Activated CD4-positive, alpha-beta T cell treated with anti-CD3 and anti-CD28 coated beads, Interleukin-2, amount 10 ng/mL, durations not matched to agents 24 days and 14 days (primary cell): ENCODE measurements around the gene TFF1. TPM values are rescaled to one million over a fixed set of nuclear protein-coding genes. Genes with fewer than 3 reads are reported as not detected.

ENCODE experiments used
- DNase-seq: peaks from one replicate; pipeline ENCODE4 v3.0.0; 2022
- H3K27ac Mint-ChIP-seq: one replicate; pipeline ENCODE4 v1.8.0; 2022; ENCODE audit warnings: mild to moderate bottlenecking, mixed read lengths
- H3K27me3 Mint-ChIP-seq: one replicate; pipeline ENCODE4 v1.8.0; 2022; ENCODE audit warnings: mixed read lengths
- H3K36me3 Mint-ChIP-seq: one replicate; pipeline ENCODE4 v1.8.0; 2022; ENCODE audit warnings: low read depth, mild to moderate bottlenecking, mixed read lengths
- H3K4me1 Mint-ChIP-seq: one replicate; pipeline ENCODE4 v1.8.0; 2021; ENCODE audit warnings: mixed read lengths
- H3K4me3 Mint-ChIP-seq: one replicate; pipeline ENCODE4 v1.8.0; 2022; ENCODE audit warnings: mild to moderate bottlenecking, moderate library complexity, mixed read lengths
- H3K9me3 Mint-ChIP-seq: one replicate; pipeline ENCODE4 v1.8.0; 2021; ENCODE audit warnings: mixed read lengths
- intact Hi-C: fragments of 100-400 bp; cut with micrococcal nuclease; formaldehyde crosslinking; loops from one replicate; pipeline ENCODE4 v1.15.1; 2023
- total RNA-seq: library from RNA; stranded (reverse); gene quantifications from 2 replicates; pipeline ENCODE4 v1.2.3, GENCODE V29; 2022

Gene TFF1
- total RNA-seq, 1 donor from 2014 or later, result not detected

DNA sequence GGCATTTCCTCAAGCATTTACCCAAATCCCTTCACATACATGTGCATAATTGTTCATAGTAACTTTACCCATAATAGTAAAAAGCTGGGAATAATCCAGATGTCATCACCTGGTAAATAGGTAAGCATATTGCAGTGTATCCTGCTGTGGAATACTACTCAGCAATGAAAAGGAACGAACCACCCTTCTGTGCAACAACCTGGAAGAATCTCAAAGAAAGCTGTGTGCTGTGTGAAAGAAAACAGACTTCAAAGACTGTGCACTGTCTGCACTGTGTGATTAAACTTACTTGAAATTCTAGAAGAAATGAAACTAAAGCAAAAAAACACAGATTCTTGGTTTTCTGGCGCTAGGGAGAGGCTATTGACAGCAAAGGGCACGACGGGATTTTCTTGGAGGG, 29.1 kb downstream of the TFF1 start:
- H3K36me3 Mint-ChIP-seq, result no peaks in the 10 kb centered on the region
- no peak overlapping the region for H3K27ac Mint-ChIP-seq
- no peak overlapping the region for H3K4me3 Mint-ChIP-seq

GRCh38 chr21:42336054-42336453, 30.3 kb downstream of the TFF1 start:
- no peak for DNase-seq
- H3K27me3 Mint-ChIP-seq, result peaks cover 31% of the 10 kb centered on the region
- H3K4me1 Mint-ChIP-seq, result peaks cover 8% of the 10 kb centered on the region
- H3K9me3 Mint-ChIP-seq, result peaks cover 17% of the 10 kb centered on the region
- intact Hi-C loops, result no loop called here
- H3K36me3 Mint-ChIP-seq, result peaks cover 2% of the 10 kb centered on the region
- no peak overlapping the region for H3K27ac Mint-ChIP-seq
- no peak overlapping the region for H3K4me3 Mint-ChIP-seq

More for the DNA sequence above, 29.1 kb downstream of the TFF1 start:
- Mint-ChIP-seq H3K27me3 (peaks cover 21% of the 10 kb centered on the region), H3K9me3 (peaks cover 5% of the 10 kb centered on the region), H3K4me1 (peaks cover 8% of the 10 kb centered on the region)
- intact Hi-C loops, result no loop called here
- DNase-seq, result no peak

GRCh38 chr21:42332557-42333317, 33.6 kb downstream of the TFF1 start:
- DNase-seq, result no peak
- no peak overlapping the region for H3K27ac Mint-ChIP-seq
- peaks cover 3% of the 10 kb centered on the region for H3K36me3 Mint-ChIP-seq
- intact Hi-C loops, result no loop called here
- peaks cover 19% of the 10 kb centered on the region for H3K9me3 Mint-ChIP-seq
- peaks cover 6% of the 10 kb centered on the region for H3K4me1 Mint-ChIP-seq
- peaks cover 47% of the 10 kb centered on the region for H3K27me3 Mint-ChIP-seq
- H3K4me3 Mint-ChIP-seq, result no peak overlapping the region

DNA sequence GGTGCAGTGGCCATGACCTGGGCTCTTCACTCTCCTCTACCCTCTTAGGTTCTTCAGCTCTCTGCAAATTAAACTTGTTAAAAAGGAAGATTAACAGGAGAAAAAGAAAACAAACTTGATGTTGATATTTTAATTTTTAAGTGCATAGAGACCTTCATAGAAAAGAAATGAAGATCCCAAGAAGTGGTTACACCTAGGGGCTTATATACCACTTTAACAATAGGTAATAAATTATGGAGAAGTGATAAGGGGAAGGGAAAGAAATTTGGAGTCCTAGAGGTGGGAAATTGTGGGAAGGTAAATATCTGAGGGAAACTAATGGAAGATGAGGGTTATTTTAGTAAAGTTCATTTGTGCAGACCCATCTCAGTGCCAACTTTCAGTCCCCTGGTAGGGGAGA, 34.7 kb downstream of the TFF1 start:
- Mint-ChIP-seq H3K27me3 (peaks cover 48% of the 10 kb centered on the region), H3K27ac (no peak overlapping the region), H3K4me1 (peaks cover 3% of the 10 kb centered on the region), H3K9me3 (peaks cover 19% of the 10 kb centered on the region), H3K4me3 (no peak overlapping the region), H3K36me3 (peaks cover 3% of the 10 kb centered on the region)
- DNase-seq, result no peak
- intact Hi-C loops, result no loop called here

DNA sequence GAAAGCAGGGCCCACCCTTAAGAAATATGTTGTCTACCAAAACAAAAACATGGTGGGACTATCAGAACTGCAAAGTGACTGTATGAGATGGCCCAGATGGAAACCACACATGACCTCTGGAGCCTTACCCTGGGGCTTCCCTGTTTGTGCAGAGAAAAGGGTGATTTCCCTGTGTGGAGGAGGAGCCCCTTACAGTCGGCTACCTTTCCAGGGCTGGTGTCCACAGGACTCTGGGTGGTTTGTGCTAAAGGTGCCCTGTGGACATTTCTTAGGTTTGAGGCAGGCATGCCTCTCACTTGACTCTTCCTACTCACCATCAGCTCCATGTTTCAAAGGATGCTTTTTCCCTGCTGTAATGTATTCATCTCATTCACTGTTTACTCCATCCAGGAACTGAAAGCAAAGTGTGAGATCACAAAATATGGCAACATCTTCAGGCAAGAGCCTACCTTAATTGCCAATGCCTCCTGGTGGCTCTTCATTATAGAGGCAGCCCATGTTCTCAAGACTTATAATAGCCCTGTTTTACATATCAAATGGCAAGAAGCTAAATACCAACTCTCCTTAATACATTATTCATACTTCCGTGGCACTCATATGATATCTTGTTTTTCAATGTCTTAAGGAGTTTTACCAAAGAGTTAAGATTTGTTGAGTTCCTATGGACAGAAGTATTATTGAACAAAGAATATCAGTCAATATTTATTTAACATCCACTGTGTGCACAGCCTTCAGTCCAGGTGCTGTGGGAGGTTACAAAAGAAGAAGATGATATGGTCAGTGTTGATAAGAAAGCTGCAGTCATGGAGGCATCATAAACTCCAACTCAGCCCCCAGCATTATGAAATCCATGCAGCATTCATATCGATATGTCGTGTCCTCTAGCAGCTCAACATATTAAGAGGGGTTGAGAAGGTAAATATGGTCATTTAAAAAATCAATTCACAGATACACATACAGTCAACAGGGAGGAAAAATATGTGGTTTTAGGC, 35.7 kb downstream of the TFF1 start:
- H3K9me3 Mint-ChIP-seq, result peaks cover 19% of the 10 kb centered on the region
- H3K36me3 Mint-ChIP-seq, result peaks cover 3% of the 10 kb centered on the region
- H3K27ac Mint-ChIP-seq, result no peak overlapping the region
- H3K27me3 Mint-ChIP-seq, result peaks cover 50% of the 10 kb centered on the region
- intact Hi-C loops, result no loop called here
- H3K4me1 Mint-ChIP-seq, result peaks cover 3% of the 10 kb centered on the region
- no peak overlapping the region for H3K4me3 Mint-ChIP-seq
- DNase-seq, result no peak

- Mint-ChIP-seq H3K27ac (no peak overlapping the region), H3K9me3 (no peaks in the 10 kb centered on the region), H3K36me3 (no peaks in the 10 kb centered on the region), H3K4me1 (no peaks in the 10 kb centered on the region), H3K4me3 (no peak overlapping the region), H3K27me3 (peaks cover 46% of the 10 kb centered on the region)
- no peak for DNase-seq
- intact Hi-C loops, result no loop called here
These were observed 41.4 kb downstream of the TFF1 start for GRCh38 chr21:42324896-42325295.

- H3K27me3 Mint-ChIP-seq, result peaks cover 32% of the 10 kb centered on the region
- no peaks in the 10 kb centered on the region for H3K9me3 Mint-ChIP-seq
- DNase-seq, result no peak
- H3K27ac Mint-ChIP-seq, result no peak overlapping the region
- intact Hi-C loops, result no loop called here
- no peak overlapping the region for H3K4me3 Mint-ChIP-seq
- peaks cover 2% of the 10 kb centered on the region for H3K4me1 Mint-ChIP-seq
- no peaks in the 10 kb centered on the region for H3K36me3 Mint-ChIP-seq
These were observed 44.5 kb downstream of the TFF1 start for GRCh38 chr21:42321845-42322244.

GRCh38 chr21:42321231-42321630, 45.1 kb downstream of the TFF1 start:
- no peak for DNase-seq
- no peaks in the 10 kb centered on the region for H3K36me3 Mint-ChIP-seq
- H3K4me3 Mint-ChIP-seq, result no peak overlapping the region
- H3K27ac Mint-ChIP-seq, result no peak overlapping the region
- peaks cover 29% of the 10 kb centered on the region for H3K27me3 Mint-ChIP-seq
- intact Hi-C loops, result no loop called here
- H3K4me1 Mint-ChIP-seq, result peaks cover 2% of the 10 kb centered on the region
- no peaks in the 10 kb centered on the region for H3K9me3 Mint-ChIP-seq

DNA sequence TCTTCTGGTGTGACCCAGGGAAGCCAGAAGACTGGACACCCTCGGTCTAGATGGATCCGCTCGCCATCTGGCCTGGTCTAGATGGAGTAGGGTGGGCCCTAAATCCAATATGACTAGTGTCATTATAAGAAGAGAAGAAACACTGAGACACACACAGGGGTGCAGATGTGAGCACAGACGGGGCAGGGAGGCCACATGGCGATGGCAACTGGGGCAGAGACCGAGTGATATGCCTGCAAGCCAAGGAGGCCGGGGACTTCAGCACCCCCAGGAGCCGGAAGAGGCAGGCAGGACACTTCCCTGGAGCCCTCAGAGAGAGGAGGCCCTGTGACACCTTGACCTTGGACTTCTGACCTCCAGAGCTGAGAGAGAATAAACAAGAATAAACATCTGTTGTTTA, 45.5 kb downstream of the TFF1 start:
- peaks cover 2% of the 10 kb centered on the region for H3K4me1 Mint-ChIP-seq
- H3K27me3 Mint-ChIP-seq, result peaks cover 27% of the 10 kb centered on the region
- no peak for DNase-seq
- no peak overlapping the region for H3K27ac Mint-ChIP-seq
- no peak overlapping the region for H3K4me3 Mint-ChIP-seq
- intact Hi-C loops, result no loop called here
- H3K36me3 Mint-ChIP-seq, result no peaks in the 10 kb centered on the region
- no peaks in the 10 kb centered on the region for H3K9me3 Mint-ChIP-seq

DNA sequence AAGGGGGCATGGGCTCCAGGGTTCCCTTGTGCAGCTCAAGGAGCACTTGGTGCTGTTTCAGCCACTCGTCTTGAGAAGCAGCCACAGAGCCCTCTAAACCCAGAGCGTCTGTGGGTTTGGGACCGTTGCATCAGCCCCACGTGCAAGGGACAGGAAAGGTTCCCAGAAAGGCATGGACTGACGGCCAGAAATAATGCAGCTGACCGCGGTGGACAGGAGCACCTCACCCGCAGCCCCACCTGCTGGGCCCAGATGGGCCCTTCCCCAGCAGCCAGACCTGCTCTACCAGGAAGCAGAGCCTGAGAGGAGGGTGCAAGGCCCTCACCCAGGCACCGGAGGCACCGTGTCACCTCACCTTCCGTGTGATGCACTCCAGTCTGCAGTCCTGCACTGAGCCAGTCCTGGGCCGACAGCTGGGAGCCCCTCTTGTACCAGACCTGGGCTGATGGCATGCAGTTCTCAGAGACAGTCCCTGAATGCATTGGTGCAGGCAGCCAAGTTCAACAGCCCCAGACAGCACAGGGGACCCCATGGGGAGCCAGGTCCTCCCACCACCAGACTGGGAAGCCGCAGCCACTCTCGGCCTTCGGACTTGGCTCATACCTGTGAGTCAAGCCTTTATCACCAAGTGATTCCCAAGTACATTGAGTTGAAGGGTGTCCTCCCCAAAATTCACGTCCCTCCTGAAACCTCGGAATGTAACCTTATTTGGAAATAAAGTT, 46.3 kb downstream of the TFF1 start:
- Mint-ChIP-seq H3K9me3 (no peaks in the 10 kb centered on the region), H3K27me3 (peaks cover 20% of the 10 kb centered on the region), H3K36me3 (no peaks in the 10 kb centered on the region), H3K27ac (no peak overlapping the region), H3K4me1 (peaks cover 2% of the 10 kb centered on the region), H3K4me3 (no peak overlapping the region)
- intact Hi-C loops, result no loop called here
- DNase-seq, result no peak

GRCh38 chr21:42319376-42319775, 47.0 kb downstream of the TFF1 start:
- DNase-seq, result no peak
- Mint-ChIP-seq H3K9me3 (no peaks in the 10 kb centered on the region), H3K4me3 (no peak overlapping the region)

DNA sequence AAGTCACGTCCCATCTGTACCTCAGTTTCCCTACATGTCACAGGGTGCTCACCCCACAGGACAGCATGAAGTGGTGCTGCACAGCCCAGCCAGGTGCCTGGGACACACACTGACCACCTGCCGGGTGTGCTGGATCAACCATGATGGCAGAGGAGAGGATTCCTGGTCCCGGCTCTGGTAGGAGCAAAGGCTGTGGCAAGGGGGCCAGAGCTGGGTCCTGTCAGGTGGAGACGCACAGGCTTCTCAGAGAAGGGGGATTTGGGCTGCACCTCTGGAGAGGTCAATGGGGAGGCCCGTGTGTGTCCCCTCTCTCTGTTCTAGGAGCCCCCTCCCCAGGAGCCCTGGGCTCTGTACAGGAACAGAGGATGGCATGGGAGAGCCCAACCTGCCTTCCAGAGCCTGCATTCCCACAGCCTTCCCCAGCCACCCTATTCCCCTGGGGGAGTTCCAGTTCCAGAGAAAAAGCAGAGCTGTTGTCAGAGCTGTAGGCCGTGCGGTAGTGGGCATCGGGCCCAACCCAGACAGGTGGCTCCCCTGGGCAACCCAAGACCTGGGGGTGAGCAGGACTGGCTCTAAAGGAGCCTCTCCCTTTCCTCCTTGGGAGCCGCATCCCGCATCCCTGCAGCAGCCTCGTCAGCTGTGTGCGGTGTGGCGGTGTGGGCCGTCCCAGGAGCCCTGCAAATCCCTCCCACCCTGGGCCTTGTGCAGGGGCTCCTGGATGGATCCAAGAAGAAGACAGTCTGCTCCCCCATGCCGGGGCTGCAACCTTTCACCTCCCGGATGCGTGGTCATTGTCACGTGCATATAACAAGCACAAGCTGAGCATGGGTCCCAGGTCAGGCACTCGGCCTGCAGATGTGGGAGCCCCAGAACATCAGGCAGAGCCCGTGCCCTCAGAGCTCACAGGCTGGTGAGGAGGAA, 48.2 kb downstream of the TFF1 start:
- H3K27ac Mint-ChIP-seq, result no peak overlapping the region

More at GRCh38 chr21:42319376-42319775, 47.0 kb downstream of the TFF1 start:
- Mint-ChIP-seq H3K36me3 (no peaks in the 10 kb centered on the region), H3K4me1 (peaks cover 2% of the 10 kb centered on the region), H3K27ac (no peak overlapping the region), H3K27me3 (peaks cover 15% of the 10 kb centered on the region)
- intact Hi-C loops, result no loop called here

DNA sequence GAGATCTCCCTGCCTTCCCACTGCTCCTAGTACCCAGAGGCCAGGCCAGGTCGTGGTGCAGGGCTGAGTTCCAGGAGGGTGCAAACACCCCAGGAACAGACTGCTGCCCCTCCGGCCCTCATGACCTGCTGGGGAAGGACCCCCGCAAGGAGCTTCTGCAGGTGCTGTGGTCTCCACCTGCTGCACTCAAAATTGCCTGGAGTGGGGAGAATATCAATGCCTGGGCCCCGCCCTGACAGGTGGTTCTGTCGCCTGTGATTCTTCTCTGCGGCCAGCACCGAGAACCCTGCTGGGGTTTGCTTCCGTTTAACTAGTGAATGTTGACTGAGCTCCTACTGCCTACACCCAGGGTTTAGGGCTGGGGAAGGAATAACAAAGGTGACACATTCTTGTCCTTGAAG, 49.0 kb downstream of the TFF1 start:
- peaks cover 2% of the 10 kb centered on the region for H3K4me1 Mint-ChIP-seq
- H3K4me3 Mint-ChIP-seq, result no peak overlapping the region
- no peaks in the 10 kb centered on the region for H3K36me3 Mint-ChIP-seq
- H3K9me3 Mint-ChIP-seq, result no peaks in the 10 kb centered on the region
- H3K27me3 Mint-ChIP-seq, result peaks cover 3% of the 10 kb centered on the region
- intact Hi-C loops, result no loop called here
- H3K27ac Mint-ChIP-seq, result no peak overlapping the region
- no peak for DNase-seq

More for the DNA sequence above, 48.2 kb downstream of the TFF1 start:
- Mint-ChIP-seq H3K27me3 (peaks cover 7% of the 10 kb centered on the region), H3K4me1 (peaks cover 2% of the 10 kb centered on the region), H3K9me3 (no peaks in the 10 kb centered on the region), H3K4me3 (no peak overlapping the region), H3K36me3 (no peaks in the 10 kb centered on the region)
- intact Hi-C loops, result no loop called here
- DNase-seq, result no peak
